Measurements from ENCODE around the gene CPEB1.
"Not testable (repeated sequence)": the region's sequence is repeated elsewhere in the genome, so short reads cannot be mapped to it uniquely, and the experiment has no call there.

The CPEB1 gene

DNA sequence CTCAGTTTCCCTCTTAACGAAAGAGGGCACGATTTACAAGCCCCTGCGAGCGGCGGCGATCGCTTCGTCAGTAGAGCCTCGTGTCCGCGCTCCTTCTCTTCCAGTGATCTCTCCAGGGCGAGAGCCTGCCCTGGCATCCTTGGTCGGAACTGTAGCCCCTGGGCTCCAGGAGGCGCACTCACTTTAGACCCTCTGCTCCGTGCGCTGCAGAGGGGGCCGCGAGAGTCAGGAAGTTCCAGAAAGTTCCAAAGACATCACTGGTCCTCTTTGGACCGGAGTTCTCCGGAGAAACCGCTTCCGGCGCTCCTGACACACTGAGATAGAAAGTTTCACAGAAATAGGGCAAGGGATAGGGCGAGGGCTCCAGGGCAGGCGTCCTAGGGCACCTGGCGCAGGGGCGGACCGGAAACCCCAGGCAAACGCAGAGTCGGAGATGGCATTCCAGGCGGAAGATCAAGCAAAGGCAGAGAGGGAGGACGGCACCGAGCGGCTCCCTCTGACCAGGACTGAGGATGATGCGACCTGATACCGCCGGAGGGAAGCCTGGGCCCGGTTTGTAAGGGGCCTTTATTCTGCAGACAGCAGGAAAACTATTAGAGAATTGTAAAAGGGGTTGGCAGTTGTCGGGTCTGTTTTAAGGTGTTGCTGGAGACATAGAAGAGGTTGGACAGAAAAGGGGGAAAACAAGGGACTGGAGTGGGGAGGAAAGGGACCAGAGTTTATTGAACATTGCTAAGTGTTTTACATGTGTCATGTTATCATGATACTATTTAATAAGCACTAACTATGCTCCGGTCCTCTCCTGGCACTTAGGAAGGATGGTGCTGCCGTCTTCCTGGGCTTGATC lies 1.3 kb upstream of the CPEB1 start:
- no peak for DNase-seq

DNA sequence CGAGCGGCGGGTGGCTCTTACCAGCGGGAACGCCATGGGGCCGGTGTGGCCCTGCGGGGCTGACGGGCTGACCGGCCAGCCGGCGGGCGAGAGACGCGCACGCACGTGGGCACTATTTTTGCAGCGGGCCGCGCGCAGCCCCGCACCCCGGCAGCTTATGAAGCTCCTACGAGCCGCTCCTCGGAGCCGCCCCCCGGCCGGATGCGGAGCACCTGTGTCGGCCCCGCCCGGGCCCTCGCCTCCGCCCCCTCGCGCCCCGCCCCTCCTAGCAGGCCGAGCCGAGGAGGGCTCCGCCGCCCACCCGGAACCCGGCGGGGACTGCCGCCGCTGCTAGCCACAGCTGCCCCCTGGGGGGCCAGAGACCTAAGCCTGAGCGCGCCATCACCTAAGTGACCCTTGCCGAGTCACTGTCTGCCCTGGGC lies 683 bp upstream of the CPEB1 start:
- no peak for DNase-seq

DNA sequence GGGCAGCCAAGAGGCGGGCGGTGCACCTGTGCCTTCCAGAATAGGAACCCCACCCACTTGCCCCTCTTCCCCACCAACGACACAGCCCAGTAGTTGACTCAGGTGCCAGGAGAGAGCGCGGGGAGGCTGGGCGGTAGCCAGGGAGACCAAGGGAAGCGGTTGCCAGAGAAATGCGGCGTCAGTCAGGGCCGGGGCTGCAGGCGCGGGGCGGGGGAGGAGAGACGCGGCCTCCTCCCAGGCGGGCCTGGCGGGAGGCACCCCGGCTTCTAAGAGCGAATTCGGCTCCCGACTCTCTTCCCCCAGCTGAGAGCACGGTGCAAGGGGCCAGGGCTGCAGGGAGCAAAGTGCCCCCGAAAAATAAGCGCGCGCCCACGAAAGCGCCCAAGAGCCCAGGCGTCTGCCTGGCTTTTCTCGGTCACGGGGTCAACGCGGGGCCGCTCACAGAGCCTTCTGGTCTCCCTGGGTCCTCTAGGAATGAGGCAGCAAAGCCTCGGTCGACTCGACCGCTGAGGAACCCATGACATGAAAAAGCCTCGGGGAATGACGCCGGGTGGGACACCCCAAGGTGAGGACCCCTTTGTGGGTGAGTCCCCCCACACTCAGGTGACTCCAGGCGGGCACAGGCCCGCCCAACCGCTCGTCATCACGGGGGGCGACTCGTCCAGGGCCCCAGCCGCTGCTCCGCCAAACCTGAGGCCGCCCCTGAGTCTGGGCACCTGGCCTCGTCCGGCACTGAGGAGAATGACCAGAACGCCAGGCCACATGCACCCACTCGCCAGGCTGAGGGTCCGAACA lies 716 bp downstream of the CPEB1 start:
- DNase-seq = no peak

DNA sequence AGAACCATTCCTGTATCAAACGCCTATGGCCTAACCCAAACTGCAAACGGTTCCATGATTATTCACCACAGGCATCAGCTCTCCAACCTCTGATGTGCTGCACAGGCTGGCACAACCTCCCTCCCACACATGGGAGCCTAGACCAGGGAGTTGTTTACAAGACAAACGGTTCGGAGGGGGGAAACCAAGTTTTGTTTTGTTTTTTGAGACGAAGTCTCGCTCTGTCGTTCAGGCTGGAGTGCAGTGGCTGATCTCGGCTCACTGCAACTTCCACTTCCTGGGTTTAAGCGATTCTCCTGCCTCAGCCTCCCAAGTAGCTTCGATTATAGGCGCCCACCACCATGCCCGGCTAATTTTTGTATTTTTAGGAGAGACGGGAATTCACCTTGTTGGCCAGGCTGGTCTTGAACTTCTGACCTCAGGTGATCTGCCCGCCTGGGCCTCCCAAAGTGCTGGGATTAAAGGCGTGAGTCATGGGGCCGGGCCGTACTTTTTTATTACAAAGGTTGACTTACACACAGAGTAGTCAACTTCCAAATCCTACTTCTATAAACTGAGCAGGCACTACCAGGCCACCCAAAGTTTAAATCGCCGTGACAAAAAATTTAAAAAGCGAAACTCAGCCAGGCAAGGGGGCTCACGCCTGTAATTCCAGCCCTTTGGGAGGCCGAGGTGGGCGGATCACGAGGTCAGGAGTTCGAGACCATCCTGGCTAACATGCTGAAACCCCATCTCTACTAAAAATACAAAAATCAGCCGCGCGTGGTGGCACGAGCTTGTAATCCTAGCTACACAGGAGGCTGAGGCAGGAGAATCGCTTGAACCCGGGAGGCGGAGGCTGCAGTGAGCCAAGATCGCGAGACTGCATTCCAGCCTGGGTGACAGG lies 2.0 kb downstream of the CPEB1 start:
- DNase-seq = not testable (repeated sequence)

DNA sequence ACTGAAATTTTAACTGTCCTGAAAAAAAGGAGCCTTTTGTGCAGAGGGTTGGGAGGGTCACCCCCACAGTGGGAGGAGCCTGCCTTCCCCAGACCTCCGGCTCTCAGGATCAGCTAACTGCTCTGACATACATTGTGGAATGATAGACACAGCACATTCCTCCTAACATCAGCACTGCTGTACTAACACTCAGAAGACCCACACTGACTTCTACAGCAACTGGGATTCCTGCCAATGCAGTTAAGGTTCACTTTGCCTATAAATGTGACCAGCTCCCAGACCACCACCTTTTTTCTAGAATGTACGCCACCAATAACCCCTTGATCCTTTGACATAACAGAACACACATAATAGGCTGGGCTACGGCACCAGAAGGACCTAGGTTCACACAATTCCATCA lies 3.2 kb downstream of the CPEB1 start:
- DNase-seq = no peak

DNA sequence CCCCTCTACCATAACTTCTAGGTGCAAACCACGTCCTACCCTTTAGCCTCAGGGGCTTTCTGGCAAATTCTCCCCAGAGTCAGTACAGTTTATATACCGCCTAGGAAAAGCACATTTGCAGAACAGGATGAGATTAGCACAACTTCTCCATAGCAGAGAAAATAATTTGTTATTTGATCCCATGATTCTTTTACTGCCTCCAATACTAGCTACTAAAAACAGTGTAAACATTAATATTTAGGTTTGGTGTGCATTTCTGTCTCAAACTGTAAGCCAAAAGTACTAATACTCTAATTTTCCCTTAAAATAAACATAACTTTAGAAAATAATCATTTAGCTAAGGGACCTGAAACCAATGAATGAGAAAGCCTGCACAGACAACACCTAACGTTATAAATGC lies 4.5 kb downstream of the CPEB1 start:
- no peak for DNase-seq

DNA sequence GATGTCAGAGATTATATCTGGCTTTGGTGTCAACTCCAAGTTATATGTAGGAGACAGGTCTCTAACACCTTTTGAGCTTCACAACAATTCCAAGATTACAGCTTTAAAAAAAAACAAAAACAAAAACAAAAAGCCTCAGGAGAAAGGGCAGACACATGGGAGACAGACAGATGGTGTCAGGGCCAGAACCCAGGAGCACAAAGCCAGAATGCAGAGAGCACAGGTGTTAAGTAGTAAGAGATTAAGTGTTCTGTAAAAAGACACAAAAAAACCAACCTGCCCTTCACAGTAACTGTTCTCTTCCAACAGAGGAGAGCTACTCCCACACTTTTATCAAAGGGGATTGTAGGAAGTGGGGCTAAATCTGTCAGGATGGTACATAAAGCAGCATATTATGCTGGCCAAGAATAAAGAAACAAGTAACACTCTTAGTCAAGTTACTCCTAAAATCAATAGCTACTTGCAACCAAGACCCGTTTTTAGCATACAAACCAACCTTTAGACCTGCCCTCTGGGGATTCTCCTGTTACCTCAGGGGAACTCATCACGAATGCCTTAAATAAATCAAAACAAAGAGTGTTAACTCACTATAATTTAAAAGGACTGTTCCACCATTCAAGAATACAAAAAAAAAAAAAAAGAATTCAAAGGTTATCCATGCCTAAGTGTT lies 5.9 kb downstream of the CPEB1 start:
- no peak for DNase-seq

DNA sequence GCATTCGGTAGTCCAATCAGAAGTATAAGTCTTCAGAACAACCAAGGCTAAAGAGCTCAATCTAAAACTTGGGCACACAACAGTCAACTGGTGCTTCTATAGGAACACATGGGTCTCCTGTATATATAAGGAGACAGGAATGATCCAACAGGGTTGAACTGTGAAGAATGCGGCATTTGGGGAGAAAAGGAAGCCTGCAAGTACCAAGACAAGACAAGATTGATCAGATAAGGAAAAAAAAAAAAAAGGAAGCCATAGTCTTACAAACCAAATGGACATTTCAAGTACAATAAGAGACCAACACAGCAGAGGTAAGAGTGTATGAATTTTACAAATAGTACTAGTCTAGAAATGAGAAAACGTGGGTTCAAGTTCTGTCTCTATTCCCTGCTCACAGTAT lies 6.5 kb downstream of the CPEB1 start:
- no peak for DNase-seq

DNA sequence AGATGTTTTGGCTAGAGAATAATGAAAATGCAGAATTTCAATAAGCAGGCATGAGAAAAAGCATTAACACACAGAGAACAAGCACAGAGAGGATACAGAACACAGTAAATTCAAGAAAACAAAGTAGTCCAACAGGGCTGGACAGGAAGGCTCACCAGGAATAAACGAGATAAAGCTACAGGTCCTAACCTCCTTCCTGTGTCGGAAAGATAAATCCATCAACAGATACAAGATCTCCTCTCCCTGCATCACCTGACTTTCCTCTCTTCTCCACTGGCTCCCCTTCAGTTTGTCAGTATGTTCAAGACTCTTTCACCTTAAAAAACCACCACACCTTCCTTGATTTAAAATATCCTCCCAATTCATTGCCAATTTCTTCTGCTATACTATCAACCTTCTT lies 11.4 kb downstream of the CPEB1 start:
- DNase-seq = no peak

DNA sequence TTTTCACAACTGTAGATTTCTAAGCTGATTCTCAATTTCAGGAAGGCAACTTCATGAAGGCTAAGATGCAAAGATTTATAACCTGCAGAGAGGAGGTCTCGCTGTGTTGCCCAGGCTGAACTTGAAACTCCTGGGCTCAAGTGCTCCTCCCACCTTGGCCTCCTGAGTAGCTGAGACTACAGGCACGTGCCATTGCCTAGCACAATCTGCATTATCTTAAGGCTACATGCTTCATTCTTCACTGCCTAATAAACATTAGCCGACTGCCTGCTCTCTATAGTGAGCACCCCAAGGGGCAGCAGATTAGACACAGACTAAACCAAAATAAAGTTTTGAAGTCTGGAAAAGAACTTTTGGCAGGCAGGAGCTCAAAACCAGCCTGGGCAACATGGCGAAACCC lies 17.1 kb downstream of the CPEB1 start:
- no peak for DNase-seq

DNA sequence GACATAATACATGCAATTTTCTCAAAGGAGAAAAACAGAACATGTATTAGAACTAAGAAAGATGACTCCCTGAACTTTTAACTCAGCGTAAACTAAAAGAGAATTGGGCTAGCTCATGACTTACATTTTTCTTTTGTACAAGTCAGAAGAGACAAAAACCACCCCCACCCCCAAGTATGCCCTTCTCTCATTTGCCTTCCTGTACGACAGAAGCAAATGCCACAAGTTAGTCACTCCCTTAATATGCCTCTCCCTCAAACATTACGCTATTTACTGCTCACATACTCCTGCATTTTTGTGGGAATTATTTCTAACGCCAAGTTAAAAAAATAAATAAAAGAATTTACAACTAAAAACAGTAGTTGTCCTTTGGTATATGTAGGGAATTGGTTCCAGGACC lies 22.0 kb downstream of the CPEB1 start:
- DNase-seq = peak; percentile 39

DNA sequence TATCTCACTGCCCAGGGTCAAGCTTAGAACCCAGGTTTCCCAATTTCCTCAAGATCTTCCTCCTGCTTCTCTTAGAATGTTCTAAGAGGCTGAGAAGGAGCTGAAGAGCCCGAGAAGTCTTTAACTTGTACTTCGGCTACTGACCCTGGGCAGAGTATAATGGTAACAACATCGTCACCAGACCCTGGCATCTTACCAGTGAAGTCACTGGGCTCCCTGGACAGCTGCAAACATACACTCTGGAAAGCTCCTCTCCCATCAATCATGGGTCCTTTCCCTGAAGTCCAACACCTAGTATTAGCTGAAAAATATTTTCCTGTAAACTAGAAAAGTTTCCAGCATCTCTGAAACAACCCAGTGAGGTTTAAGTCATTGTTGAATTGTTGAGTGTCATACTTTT lies 22.7 kb downstream of the CPEB1 start:
- no peak for DNase-seq

DNA sequence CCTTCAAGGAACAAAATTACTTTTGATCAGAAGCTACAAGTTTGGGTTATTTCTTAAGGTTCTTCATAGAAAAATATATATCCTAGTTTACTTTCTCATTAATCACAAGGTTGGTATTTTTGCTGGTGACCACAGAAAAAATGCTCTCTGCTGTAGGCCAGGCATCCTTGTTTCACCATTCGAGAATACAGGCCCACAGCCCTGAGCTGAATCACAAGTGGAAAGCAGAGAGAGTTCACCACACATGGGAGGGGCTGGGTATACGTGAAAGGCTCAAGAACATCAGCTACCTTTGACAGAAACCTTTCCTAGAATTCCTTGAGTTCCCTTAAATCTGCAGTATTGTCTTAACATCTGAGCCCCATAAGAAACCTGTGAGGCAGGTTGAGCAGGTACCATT lies 23.2 kb downstream of the CPEB1 start:
- DNase-seq = peak; percentile 41

DNA sequence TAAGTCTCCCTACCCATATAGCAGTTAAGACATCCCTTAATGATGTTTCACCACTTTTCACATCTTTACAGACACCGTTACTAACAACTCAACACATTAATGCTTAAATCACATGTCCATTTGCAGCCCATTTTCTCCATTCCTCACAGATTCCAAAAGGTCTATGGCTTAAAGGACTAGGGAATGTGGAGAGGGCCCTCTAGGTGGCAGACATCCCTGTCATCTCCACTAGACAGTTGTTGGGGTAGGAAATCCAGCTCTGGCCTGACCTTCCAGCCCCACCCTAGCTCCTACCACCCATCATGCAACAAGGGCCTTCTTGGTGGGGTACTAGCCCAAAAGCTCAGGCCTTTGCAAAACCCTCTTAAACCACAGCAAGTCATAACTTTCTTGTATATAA lies 25.2 kb downstream of the CPEB1 start:
- no peak for DNase-seq

DNA sequence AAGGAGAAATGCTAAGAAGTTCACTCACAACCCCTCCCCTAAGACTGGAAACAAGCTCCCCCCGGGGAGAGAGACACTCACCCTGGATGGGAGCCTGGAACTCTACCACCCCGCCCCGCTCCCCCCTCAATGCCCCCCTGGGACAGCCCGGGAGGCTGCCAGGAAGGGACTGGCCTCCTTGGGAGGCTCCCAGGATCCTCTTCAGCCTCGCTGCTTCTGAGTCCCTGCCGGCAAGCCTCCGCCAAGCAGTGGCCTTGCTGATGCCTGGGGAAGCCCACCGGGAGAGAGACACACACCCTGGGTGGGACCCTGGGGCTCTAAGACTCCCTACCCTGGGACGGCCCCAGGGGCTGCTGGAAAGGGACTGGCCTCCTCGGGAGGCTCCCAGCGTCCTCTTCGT lies 33.4 kb downstream of the CPEB1 start:
- no peak for DNase-seq

DNA sequence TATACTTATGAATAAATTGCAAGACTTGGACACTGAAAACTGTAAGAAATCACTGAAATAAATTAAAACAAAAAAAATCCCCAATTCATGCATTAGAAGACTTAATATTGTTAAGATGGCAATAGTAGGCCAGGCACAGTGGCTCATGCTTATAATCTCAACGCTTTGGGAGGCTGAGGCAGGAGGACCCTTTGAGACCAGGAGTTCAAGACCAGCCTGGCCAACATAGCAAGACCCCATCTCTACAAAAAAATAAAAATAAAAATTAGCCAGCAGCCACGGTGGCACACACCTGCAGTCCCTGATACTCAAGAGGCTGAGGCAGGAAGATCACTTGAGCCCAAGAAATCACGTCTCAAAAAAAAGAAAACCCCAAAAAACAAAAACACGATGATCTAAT lies 35.8 kb downstream of the CPEB1 start:
- no peak for DNase-seq

DNA sequence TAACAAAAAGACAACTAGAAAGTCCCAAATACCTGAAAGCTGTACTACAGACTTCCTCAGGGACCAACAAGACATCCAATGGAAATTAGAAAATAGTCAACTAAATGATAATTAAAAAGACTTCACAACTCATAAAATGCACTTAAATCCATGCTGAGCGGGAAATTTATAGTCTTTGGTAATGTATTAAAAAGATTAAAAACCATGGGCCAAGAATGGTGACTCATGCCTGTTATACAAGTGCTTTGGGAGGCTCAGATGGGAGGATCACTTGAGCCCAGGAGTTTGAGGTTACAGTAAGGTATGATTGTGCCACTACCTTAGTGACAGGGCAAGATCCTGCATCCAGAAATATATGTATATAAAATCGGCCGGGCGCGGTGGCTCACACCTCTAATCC lies 45.0 kb downstream of the CPEB1 start:
- DNase-seq = no peak

DNA sequence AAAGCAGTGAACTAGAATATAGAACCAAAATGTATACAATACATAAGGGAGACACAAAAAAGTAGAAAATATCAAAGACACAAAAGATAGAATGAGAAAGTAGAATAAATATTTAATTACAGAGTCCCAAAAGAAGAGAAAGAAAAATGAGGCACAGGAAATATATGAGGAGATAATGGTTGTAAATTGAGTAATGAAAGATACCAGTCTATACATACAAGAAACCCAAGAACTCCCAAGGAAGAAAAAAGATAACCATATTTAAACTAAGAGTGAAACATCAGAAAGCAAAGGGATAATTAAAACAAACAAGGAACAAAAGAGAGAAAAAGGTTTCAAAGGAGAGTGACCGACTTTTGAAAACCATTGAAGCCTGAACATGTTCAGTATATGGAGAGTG lies 47.3 kb downstream of the CPEB1 start:
- DNase-seq = no peak

DNA sequence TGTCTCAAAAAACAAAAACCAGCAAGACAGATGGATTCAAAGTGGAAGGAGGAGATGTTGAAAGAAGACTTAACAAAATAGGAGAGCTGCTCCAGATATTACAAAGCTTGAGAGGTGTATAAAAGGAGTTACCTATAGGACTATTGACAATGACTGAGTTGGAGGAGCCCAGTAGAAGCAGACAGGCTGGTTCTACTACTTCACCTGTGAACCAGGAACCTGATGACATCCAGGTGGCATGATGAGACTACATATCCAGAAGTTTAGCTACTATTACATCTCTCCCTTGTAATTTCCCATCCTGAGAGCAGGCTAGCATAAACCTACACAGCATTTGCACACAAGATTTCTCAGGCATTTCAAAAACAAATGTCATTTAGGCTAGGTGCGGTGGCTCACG lies 49.3 kb downstream of the CPEB1 start:
- no peak for DNase-seq

DNA sequence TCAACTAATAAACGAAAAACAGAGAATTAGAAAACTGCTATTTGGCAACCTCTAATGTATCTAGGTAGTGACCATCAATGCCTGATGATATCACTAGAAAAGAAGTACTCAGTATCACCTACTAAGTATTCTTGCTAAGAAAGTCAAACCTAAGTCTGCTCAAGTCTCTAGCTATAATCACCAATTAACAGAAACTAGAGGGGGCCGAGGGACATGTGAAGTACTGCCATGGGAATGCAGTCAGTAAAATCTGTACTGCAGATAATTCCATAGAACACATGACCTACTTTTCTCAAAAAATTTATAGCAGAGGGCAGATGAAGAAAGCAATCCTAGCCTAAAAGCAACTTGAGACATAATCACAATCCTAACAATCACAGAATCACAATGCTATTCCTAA lies 51.4 kb downstream of the CPEB1 start:
- DNase-seq = no peak

DNA sequence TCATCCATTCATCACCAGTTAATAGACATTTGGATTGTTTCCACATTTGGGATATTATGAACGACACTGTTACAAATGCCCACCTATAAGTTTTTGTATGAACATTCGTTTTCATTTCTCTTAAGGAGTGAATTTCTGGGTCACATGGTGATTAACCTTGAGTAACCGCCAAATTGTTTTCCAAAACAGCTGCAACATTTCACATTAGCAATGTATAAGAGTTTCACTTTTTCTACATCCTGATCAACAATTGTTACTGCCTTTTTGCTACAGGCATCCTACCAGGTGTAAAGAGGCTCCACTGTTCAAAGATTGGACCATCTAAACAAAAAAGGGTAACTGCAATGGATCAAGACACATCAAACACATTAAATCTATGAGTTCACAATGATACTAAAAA lies 52.0 kb downstream of the CPEB1 start:
- DNase-seq = no peak

DNA sequence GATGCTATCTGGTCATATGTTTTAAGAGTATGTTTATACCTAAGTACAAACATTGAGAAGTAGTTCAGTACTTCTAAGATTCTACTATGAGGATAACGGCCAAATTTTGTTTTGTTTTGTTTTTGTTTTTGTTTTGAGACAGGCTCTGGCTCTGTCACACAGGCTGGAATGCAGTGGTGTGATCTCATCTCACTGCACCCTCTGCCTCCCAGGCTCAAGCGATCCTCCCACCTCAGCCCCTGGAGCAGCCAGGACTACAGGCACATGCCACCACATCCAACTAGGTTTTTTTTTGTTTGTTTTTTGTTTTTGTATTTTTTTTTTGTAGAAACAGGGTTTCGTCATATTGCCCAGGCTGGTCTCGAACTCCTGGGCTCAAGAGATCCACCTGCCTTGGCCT lies 59.4 kb downstream of the CPEB1 start:
- DNase-seq = no peak

DNA sequence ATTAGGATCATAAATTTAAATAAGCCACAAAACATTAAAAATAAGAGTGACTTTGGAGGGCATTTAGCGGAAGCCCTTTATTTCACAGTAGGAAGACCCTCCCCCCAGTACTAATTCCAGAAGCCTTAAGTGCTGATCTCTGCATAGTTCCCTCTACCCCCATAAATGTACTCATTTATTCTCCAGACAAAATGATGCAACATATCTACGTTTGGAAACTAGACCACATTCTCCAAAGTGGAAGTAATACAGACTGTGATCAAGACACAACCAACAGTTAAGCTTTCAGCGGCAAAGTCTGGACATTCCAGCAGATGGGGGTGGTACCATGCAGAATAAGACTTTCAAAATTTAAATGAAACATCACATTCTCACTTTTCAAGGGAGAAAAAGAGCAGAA lies 62.1 kb downstream of the CPEB1 start:
- DNase-seq = peak; percentile 13
